A673 (cell line): Measurements from ENCODE around the gene SLC16A7. TPM values are rescaled to one million over a fixed set of nuclear protein-coding genes. Genes with fewer than 3 reads are reported as not detected.

Experiments
- BruUV-seq: library from RNA; stranded (reverse); fragments of 400-500 nt; replicated peaks from 2 replicates; lab custom pipeline; 2021; lab: Mats Ljungman, UMichigan
- CTCF ChIA-PET: fragments of 300-600 bp; sonication (Branson Sonifier 250); formaldehyde crosslinking; loops from one replicate; lab custom pipeline; 2022; ENCODE audit warnings: antibody characterized with exemption; lab: Charles Lee
- POLR2A ChIA-PET: fragments of 300-600 bp; sonication (Branson Sonifier 250); formaldehyde crosslinking; loops from one replicate; lab custom pipeline; 2022; ENCODE audit warnings: antibody characterized with exemption; ENCODE audit not compliant: low non-redundant PET; lab: Charles Lee
- DNase-seq: peaks from one replicate; pipeline ENCODE4 v3.0.0-alpha.2; 2015; ENCODE audit warnings: low spot score
- H3K27ac ChIP-seq: fragments of 200-600 bp; sonication (generic); 2 replicates; pipeline ENCODE4 v1.5.1; 2016; ENCODE audit warnings: mixed run types, low read depth, mild to moderate bottlenecking, mixed read lengths, antibody characterized with exemption, low read length; ENCODE audit not compliant: poor library complexity, severe bottlenecking
- H3K27me3 ChIP-seq: fragments of 200-600 bp; sonication (generic); replicated peaks from 2 replicates; pipeline ENCODE4 v1.6.1; 2017; ENCODE audit warnings: mixed run types, low read depth, mild to moderate bottlenecking, mixed read lengths, antibody characterized with exemption, low read length; ENCODE audit not compliant: insufficient read depth, poor library complexity
- H3K36me3 ChIP-seq: fragments of 200-600 bp; sonication (generic); 2 replicates; pipeline ENCODE4 v1.6.1; 2016; ENCODE audit warnings: mixed run types, mild to moderate bottlenecking, mixed read lengths, antibody characterized with exemption, low read length; ENCODE audit not compliant: insufficient read depth, poor library complexity, severe bottlenecking
- H3K4me1 ChIP-seq: fragments of 200-600 bp; sonication (generic); 2 replicates; pipeline ENCODE4 v1.6.1; 2017; ENCODE audit warnings: mixed run types, mild to moderate bottlenecking, mixed read lengths, antibody characterized with exemption, low read length; ENCODE audit not compliant: insufficient read depth, poor library complexity, severe bottlenecking
- H3K4me3 ChIP-seq: fragments of 200-600 bp; sonication (generic); 2 replicates; pipeline ENCODE4 v1.5.1; 2016; ENCODE audit warnings: low read depth, mixed run types, mild to moderate bottlenecking, mixed read lengths, low read length; ENCODE audit not compliant: poor library complexity, severe bottlenecking
- H3K9me3 ChIP-seq: fragments of 200-600 bp; sonication (generic); 2 replicates; pipeline ENCODE4 v1.6.1; 2016; ENCODE audit warnings: mixed run types, low read depth, mild to moderate bottlenecking, mixed read lengths, antibody characterized with exemption, low read length; ENCODE audit not compliant: poor library complexity, severe bottlenecking
- EZH2 ChIP-seq: fragments of 200-600 bp; sonication (generic); IDR thresholded peaks from 2 replicates; pipeline ENCODE4 v1.6.1; 2017; ENCODE audit warnings: borderline replicate concordance, low read depth, mild to moderate bottlenecking, mixed read lengths, antibody characterized with exemption, low read length; ENCODE audit not compliant: poor library complexity, severe bottlenecking
- intact Hi-C: fragments of 100-400 bp; cut with micrococcal nuclease; formaldehyde crosslinking; loops from one replicate; pipeline ENCODE4 v1.10.0; 2022; ENCODE audit not compliant: unreplicated experiment
- total RNA-seq: library from RNA; stranded (reverse); gene quantifications from 2 replicates; pipeline ENCODE4 v1.2.3, GENCODE V29; 2021
- TF ChIP-seq, protein P1 (sequence below): fragments of 300-800, 200-600 bp; sonication (generic); conservative IDR thresholded peaks from 2 replicates; pipeline ENCODE4 v1.5.1; 2017; ENCODE audit warnings: low read depth, mild to moderate bottlenecking, antibody characterized with exemption, low read length, moderate library complexity, mixed read lengths

SLC16A7 gene
- total RNA-seq, 1 experiment from 2014 or later = 2.5 TPM

GRCh38 chr12:59716043-59716442, 120.2 kb downstream of the SLC16A7 start:
- intact Hi-C loops = no loop called here
- POLR2A ChIA-PET = no interaction called here
- peak; percentile 52 for DNase-seq

DNA sequence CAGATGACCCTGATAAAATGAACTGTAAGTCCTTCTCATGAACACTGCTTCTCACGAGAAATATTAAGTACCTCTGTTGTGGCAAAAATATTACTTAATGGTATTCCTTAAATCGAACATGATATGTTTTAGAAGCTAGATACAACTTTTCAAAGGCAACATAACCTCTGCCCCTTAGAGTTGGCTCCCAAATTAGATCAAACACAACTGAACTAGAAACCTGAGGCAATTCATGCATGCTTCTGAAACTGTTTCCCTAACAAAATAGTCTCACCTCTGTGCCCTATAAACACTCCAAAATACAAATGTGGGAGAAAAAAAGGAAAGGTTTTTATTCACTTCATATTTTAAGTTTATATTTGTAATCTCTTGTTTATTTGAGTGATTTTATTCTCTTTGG, 121.6 kb downstream of the SLC16A7 start:
- Histone ChIP-seq H3K9me3 (no peaks in the 10 kb centered on the region), H3K4me1 (no peaks in the 10 kb centered on the region), H3K27ac (no peak overlapping the region), H3K27me3 (no peaks in the 10 kb centered on the region), H3K36me3 (no peaks in the 10 kb centered on the region), H3K4me3 (no peak overlapping the region)
- POLR2A ChIA-PET = no interaction called here
- no TSS peak for BruUV-seq
- intact Hi-C loops = no loop called here
- CTCF ChIA-PET = no interaction called here
- TF ChIP-seq, protein P1, sequence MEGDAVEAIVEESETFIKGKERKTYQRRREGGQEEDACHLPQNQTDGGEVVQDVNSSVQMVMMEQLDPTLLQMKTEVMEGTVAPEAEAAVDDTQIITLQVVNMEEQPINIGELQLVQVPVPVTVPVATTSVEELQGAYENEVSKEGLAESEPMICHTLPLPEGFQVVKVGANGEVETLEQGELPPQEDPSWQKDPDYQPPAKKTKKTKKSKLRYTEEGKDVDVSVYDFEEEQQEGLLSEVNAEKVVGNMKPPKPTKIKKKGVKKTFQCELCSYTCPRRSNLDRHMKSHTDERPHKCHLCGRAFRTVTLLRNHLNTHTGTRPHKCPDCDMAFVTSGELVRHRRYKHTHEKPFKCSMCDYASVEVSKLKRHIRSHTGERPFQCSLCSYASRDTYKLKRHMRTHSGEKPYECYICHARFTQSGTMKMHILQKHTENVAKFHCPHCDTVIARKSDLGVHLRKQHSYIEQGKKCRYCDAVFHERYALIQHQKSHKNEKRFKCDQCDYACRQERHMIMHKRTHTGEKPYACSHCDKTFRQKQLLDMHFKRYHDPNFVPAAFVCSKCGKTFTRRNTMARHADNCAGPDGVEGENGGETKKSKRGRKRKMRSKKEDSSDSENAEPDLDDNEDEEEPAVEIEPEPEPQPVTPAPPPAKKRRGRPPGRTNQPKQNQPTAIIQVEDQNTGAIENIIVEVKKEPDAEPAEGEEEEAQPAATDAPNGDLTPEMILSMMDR = no peak
- TF ChIP-seq EZH2 = no peak
- no peak for DNase-seq

More at GRCh38 chr12:59716043-59716442, 120.2 kb downstream of the SLC16A7 start:
- Histone ChIP-seq H3K9me3 (no peaks in the 10 kb centered on the region), H3K4me1 (no peaks in the 10 kb centered on the region), H3K27me3 (no peaks in the 10 kb centered on the region), H3K36me3 (no peaks in the 10 kb centered on the region), H3K27ac (peak overlapping the region; percentile 45), H3K4me3 (no peak overlapping the region)
- CTCF ChIA-PET = no interaction called here
- TF ChIP-seq EZH2 = no peak
- TF ChIP-seq, protein P1 = no peak
- no TSS peak for BruUV-seq

DNA sequence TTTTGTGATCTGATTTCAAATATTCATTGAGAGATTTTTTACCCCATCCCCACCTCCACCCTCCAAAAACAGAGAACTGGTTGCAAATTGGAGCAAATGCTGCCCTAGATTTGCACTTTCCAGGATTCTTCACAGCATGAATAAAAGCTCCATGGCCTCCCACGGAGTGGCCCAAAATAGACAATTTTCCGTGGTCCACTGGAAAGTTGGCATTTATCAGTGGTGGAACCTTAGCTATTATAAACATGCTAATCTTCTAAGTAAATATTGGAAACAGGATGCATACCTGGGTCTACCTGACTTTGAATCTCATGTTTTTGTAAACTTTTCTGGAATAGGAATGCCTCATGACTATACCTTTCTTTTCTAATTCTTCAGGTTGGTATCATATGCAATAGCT, 123.9 kb downstream of the SLC16A7 start:
- no peak overlapping the region for H3K4me3 ChIP-seq
- DNase-seq = no peak
- H3K9me3 ChIP-seq = no peaks in the 10 kb centered on the region
- no TSS peak for BruUV-seq
- CTCF ChIA-PET = no interaction called here
- H3K36me3 ChIP-seq = no peaks in the 10 kb centered on the region
- no peaks in the 10 kb centered on the region for H3K4me1 ChIP-seq
- TF ChIP-seq EZH2 = no peak
- TF ChIP-seq, protein P1 = no peak
- H3K27me3 ChIP-seq = no peaks in the 10 kb centered on the region
- POLR2A ChIA-PET = no interaction called here
- intact Hi-C loops = no loop called here
- no peak overlapping the region for H3K27ac ChIP-seq
